Subcutaneous adipose tissue (tissue), 4 donors: ENCODE results near the gene ERICH2. TPM values are rescaled to one million over a fixed set of nuclear protein-coding genes. Genes with fewer than 3 reads are reported as not detected.

Source experiments
- total RNA-seq, 4 donors: library from RNA; depleted of rRNA; stranded (reverse); fragments of >200 nt; gene quantifications; one replicate each; pipeline ENCODE4 v1.1.0, GENCODE V29; 2016
- TF ChIP-seq, protein P1 (sequence below): fragments of 450-650 bp; IDR thresholded peaks from one replicate; pipeline ENCODE4 v1.5.1; 2016; ENCODE audit warnings: low read depth, mild to moderate bottlenecking, control low read depth, antibody characterized with exemption, moderate library complexity

Gene ERICH2
- total RNA-seq, 4 donors from 2014 or later, result 1.0 TPM; not detected in 3

DNA sequence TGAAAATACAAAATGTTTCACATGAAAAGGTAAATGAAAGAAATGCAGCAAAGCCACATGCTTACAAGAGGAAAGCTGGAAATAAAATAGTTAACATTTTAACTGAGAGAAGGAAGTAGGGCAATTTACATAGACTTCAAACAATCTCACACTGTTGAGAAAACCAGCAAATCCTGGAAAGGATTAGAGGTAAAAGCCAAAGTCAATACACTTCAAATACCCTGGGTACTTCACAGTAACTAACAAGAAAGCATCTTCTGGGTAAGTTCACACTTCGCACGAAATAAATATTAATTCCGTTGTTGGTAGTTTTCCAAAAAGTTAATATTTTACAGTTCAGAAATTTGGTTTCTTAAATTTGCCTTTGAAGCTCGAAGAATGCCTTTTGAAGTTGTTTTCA lies 3.5 kb upstream of the ERICH2 start:
- TF ChIP-seq, protein P1, sequence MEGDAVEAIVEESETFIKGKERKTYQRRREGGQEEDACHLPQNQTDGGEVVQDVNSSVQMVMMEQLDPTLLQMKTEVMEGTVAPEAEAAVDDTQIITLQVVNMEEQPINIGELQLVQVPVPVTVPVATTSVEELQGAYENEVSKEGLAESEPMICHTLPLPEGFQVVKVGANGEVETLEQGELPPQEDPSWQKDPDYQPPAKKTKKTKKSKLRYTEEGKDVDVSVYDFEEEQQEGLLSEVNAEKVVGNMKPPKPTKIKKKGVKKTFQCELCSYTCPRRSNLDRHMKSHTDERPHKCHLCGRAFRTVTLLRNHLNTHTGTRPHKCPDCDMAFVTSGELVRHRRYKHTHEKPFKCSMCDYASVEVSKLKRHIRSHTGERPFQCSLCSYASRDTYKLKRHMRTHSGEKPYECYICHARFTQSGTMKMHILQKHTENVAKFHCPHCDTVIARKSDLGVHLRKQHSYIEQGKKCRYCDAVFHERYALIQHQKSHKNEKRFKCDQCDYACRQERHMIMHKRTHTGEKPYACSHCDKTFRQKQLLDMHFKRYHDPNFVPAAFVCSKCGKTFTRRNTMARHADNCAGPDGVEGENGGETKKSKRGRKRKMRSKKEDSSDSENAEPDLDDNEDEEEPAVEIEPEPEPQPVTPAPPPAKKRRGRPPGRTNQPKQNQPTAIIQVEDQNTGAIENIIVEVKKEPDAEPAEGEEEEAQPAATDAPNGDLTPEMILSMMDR, result no peak

- TF ChIP-seq, protein P1, result no peak
Observed at GRCh38 chr2:170770606-170771420, 635 bp downstream of the ERICH2 start.

DNA sequence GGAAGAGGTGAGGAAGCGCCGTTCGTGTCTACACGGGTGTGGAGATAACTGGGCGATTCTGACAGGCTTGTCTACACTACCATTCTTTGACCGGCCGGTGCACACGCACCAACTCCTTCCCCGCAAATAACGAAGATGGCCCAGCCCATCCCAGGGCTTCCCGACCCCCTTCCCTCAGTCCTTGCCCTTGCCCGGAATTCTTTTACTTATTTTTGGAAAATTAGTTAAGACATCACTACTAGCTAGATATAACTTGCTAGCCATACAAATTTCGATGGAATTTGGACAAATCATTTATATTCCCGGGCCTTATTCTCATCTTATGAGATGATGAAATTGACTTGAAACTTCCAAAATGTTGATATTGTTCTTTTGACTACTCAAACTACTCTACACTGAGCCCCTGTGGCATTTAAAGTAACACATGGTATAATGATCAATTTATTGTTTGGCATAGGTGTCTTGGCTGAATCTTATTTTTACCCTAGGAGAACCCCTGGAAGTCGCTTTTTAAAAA lies 1.3 kb downstream of the ERICH2 start:
- TF ChIP-seq, protein P1, result no peak

GRCh38 chr2:170772295-170772694 lies 2.1 kb downstream of the ERICH2 start:
- TF ChIP-seq, protein P1, result no peak

- TF ChIP-seq, protein P1, result no peak
Observed at GRCh38 chr2:170774074-170774473, 3.9 kb downstream of the ERICH2 start.

DNA sequence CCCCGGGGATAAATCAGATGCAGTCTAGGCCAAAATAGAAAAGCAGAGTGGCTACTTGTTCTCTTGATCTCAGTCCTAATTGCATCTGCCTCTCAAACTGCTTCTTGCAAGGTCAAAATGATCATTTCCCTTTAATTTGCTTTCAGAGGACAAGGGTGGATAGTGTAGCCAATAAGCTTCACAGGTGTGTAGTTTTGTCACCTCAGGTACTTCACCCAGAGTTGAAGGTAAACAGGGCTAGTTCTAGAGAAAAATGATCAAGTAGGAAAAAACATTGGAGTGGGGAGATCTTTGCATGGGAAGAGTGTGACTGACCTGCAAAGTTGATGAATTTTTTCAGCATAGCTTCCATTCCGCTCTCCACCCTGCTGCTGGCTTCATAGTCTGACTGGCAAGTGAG lies 8.7 kb downstream of the ERICH2 start:
- TF ChIP-seq, protein P1, result no peak

- TF ChIP-seq, protein P1, result no peak
Observed at GRCh38 chr2:170779304-170779703, 9.1 kb downstream of the ERICH2 start.
